ENCODE results near the gene GNB5. TPM values are rescaled to one million over a fixed set of nuclear protein-coding genes. Genes with fewer than 3 reads are reported as not detected.

Gene GNB5
- total RNA-seq, 1 donor from 2014 or later, result 25.6 TPM

GRCh38 chr15:52101542-52102323, 89.5 kb downstream of the GNB5 start:
- peak overlapping the region; percentile 65 for H3K4me2 ChIP-seq (ENCODE audit: low read length)
- H3K27ac Mint-ChIP-seq (ENCODE audit: unreplicated experiment), result peak overlapping the region; percentile 79
- no peaks in the 10 kb centered on the region for H3K9me3 Mint-ChIP-seq (ENCODE audit: unreplicated experiment)
- no peak overlapping the region for H3K4me3 Mint-ChIP-seq (ENCODE audit: unreplicated experiment)
- no peaks in the 10 kb centered on the region for H3K27me3 ChIP-seq (ENCODE audit: insufficient read depth, low read length)
- FAIRE-seq (no peak), DNase-seq (ENCODE audit: low read depth) (no peak)
- no peak overlapping the region for H3K27ac ChIP-seq (ENCODE audit: low read depth, low read length)
- H3K79me2 ChIP-seq (ENCODE audit: insufficient read depth, low read length), result no peaks in the 10 kb centered on the region
- H3K27me3 Mint-ChIP-seq (ENCODE audit: low read depth, unreplicated experiment), result no peaks in the 10 kb centered on the region
- no peak overlapping the region for H3K4me3 ChIP-seq (ENCODE audit: insufficient read depth, low read depth, low read length)
- no peak overlapping the region for H3K9ac ChIP-seq (ENCODE audit: low read length)
- peaks cover 3% of the 10 kb centered on the region for H3K36me3 Mint-ChIP-seq (ENCODE audit: low read depth, unreplicated experiment)
- H3K9me3 ChIP-seq (ENCODE audit: insufficient read depth, low read depth, low read length), result no peaks in the 10 kb centered on the region
- peaks cover 21% of the 10 kb centered on the region for H3K4me1 Mint-ChIP-seq (ENCODE audit: low read depth, unreplicated experiment)
- H2AFZ ChIP-seq (ENCODE audit: low read depth, low read length), result no peak overlapping the region
- peaks cover 23% of the 10 kb centered on the region for H3K4me1 ChIP-seq (ENCODE audit: insufficient read depth, low read length)
- TF ChIP-seq, protein P1, sequence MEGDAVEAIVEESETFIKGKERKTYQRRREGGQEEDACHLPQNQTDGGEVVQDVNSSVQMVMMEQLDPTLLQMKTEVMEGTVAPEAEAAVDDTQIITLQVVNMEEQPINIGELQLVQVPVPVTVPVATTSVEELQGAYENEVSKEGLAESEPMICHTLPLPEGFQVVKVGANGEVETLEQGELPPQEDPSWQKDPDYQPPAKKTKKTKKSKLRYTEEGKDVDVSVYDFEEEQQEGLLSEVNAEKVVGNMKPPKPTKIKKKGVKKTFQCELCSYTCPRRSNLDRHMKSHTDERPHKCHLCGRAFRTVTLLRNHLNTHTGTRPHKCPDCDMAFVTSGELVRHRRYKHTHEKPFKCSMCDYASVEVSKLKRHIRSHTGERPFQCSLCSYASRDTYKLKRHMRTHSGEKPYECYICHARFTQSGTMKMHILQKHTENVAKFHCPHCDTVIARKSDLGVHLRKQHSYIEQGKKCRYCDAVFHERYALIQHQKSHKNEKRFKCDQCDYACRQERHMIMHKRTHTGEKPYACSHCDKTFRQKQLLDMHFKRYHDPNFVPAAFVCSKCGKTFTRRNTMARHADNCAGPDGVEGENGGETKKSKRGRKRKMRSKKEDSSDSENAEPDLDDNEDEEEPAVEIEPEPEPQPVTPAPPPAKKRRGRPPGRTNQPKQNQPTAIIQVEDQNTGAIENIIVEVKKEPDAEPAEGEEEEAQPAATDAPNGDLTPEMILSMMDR (IDR thresholded peaks at IDR 0.05; ENCODE audit: insufficient read depth, low read depth, low read length), result no peak
- no peak for TF ChIP-seq EZH2 (IDR thresholded peaks at IDR 0.05; ENCODE audit: insufficient read depth, low read length)
- H3K36me3 ChIP-seq (ENCODE audit: insufficient read depth, low read length), result no peaks in the 10 kb centered on the region
- H4K20me1 ChIP-seq (ENCODE audit: insufficient read depth, low read length), result no peaks in the 10 kb centered on the region

DNA sequence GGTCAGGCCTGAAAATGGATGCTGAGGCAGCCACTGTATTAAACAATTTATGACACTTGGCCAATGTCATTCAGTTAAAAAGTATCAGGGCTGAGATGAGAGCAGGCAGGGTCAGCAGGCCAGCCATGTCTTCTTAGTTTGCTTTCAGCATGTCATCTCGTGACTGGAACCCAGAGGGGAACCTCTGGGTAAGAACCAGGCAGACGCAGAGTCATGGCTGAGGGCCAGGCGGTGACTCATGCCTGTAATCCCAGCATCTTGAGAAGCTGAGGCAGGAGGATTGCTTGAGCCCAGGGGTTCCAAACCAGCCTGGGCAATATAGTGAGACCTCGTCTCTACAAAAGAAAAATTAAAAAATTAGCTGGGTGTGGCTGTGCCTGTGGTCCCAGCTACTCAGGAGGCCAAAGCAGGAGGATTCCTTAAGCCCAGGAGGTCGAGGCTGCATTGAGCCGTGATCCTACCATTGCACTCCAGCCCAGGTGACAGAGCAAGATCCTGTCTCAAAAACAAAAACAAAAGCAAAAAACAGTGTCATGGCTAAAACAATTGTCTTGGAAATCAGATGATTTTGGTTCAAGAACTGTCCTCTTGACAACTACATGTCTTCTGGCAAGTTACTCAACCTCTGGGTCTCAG, 90.3 kb downstream of the GNB5 start:
- Mint-ChIP-seq H3K27ac (ENCODE audit: unreplicated experiment) (peak overlapping the region; percentile 41), H3K4me1 (ENCODE audit: low read depth, unreplicated experiment) (peaks cover 21% of the 10 kb centered on the region)
- DNase-seq (ENCODE audit: low read depth), result peak; percentile 86

More for the DNA sequence above, 90.3 kb downstream of the GNB5 start:
- Histone ChIP-seq H3K79me2 (ENCODE audit: insufficient read depth, low read length) (no peaks in the 10 kb centered on the region), H3K9me3 (ENCODE audit: insufficient read depth, low read depth, low read length) (no peaks in the 10 kb centered on the region), H2AFZ (ENCODE audit: low read depth, low read length) (no peak overlapping the region), H3K27me3 (ENCODE audit: insufficient read depth, low read length) (no peaks in the 10 kb centered on the region), H3K4me3 (ENCODE audit: insufficient read depth, low read depth, low read length) (no peak overlapping the region), H3K9ac (ENCODE audit: low read length) (no peak overlapping the region), H3K36me3 (ENCODE audit: insufficient read depth, low read length) (no peaks in the 10 kb centered on the region), H3K4me2 (ENCODE audit: low read length) (peak overlapping the region; percentile 0), H3K4me1 (ENCODE audit: insufficient read depth, low read length) (peaks cover 23% of the 10 kb centered on the region), H3K27ac (ENCODE audit: low read depth, low read length) (no peak overlapping the region), H4K20me1 (ENCODE audit: insufficient read depth, low read length) (no peaks in the 10 kb centered on the region)
- FAIRE-seq, result no peak
- no peaks in the 10 kb centered on the region for H3K9me3 Mint-ChIP-seq (ENCODE audit: unreplicated experiment)
- no peaks in the 10 kb centered on the region for H3K27me3 Mint-ChIP-seq (ENCODE audit: low read depth, unreplicated experiment)
- peaks cover 3% of the 10 kb centered on the region for H3K36me3 Mint-ChIP-seq (ENCODE audit: low read depth, unreplicated experiment)
- no peak overlapping the region for H3K4me3 Mint-ChIP-seq (ENCODE audit: unreplicated experiment)
- TF ChIP-seq, protein P1 (IDR thresholded peaks at IDR 0.05; ENCODE audit: insufficient read depth, low read depth, low read length), result no peak
- TF ChIP-seq EZH2 (IDR thresholded peaks at IDR 0.05; ENCODE audit: insufficient read depth, low read length), result no peak
